Mammary microvascular endothelial cell (primary cell): ENCODE measurements around the gene STXBP3. TPM values are rescaled to one million over a fixed set of nuclear protein-coding genes. Genes with fewer than 3 reads are reported as not detected.

ENCODE experiments used
- total RNA-seq: library from RNA; depleted of rRNA; stranded (reverse); fragments of >200 nt; gene quantifications from 2 replicates; pipeline ENCODE4 v1.2.3, GENCODE V29; 2015

Gene STXBP3, protein sequence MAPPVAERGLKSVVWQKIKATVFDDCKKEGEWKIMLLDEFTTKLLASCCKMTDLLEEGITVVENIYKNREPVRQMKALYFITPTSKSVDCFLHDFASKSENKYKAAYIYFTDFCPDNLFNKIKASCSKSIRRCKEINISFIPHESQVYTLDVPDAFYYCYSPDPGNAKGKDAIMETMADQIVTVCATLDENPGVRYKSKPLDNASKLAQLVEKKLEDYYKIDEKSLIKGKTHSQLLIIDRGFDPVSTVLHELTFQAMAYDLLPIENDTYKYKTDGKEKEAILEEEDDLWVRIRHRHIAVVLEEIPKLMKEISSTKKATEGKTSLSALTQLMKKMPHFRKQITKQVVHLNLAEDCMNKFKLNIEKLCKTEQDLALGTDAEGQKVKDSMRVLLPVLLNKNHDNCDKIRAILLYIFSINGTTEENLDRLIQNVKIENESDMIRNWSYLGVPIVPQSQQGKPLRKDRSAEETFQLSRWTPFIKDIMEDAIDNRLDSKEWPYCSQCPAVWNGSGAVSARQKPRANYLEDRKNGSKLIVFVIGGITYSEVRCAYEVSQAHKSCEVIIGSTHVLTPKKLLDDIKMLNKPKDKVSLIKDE
- total RNA-seq, result 31.8 and 33.4 TPM in 2 replicates

DNA sequence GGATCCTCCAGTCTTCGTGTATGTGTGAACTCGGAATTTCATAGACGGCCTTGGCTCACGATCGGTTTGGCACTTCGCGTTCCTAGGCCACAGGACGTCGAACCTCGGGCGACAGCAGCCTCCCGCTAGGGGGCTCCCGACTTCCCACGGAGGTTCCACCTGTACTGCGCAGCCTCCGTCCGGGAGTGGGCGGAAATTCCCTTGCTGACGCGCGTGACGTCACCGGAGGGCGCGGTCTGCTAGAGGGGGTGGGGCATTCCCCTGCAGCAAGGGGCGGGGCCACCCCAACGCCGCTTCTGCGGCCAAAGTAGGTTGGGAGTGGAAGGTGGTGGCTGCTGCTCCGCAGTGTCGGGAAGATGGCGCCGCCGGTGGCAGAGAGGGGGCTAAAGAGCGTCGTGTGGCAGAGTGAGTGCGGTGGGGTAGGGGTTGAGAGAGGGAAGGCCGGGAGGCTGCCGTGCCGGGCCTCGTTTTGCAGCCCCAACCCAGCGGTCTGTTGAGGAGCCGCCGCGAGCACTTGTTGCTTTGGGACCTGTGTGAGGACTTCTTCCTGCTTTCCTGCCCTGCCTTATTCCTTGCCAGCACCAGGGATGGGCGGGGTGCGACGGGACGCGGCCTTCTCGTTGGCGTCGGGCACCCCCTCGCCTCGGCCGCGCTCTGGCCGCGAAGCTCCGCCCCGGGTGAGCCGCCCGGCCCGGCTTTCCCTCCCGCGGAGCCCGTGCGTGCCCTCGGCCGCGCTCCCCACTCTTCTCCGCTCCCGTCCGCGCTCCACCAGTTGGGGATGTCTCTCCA lies at the start of gene STXBP3:
Gene STXBP3 (plus strand): TSS at position 293 of the 789 bp plus-strand sequence. CDS start 64 bp downstream, at position 357.

GRCh38 chr1:108712606-108713150 lies 33.8 kb upstream of the STXBP3 start, which contains the start of gene FNDC7:
TSS of gene FNDC7 (plus strand) at chr1:108712908. CDS start at chr1:108712934, 26 bp downstream.

GRCh38 chr1:108856994-108857393 lies 110.5 kb downstream of the STXBP3 start, which contains the start of gene AKNAD1:
TSS of gene AKNAD1 (minus strand) at chr1:108857094. CDS start at chr1:108852664, 4,430 bp downstream.

Other genes with a start within 250 kb of the STXBP3 start
- gene EEIG2, start 186.6 kb upstream of the STXBP3 start, total RNA-seq, result 1.2 TPM in 2 replicates
- gene HENMT1, start 85.6 kb upstream of the STXBP3 start, total RNA-seq, result 2.5 and 3.6 TPM in 2 replicates
- 8.2 and 9.1 TPM in 2 replicates for gene PRPF38B, start 54.4 kb upstream of the STXBP3 start, total RNA-seq
- not detected in 2 replicates for gene FNDC7, start 33.8 kb upstream of the STXBP3 start, total RNA-seq
- gene AKNAD1, start 110.4 kb downstream of the STXBP3 start, total RNA-seq, result not detected in 2 replicates
- 19.5 and 23.0 TPM in 2 replicates for gene GPSM2, start 130.3 kb downstream of the STXBP3 start, total RNA-seq
- 22.4 and 27.6 TPM in 2 replicates for gene CLCC1, start 216.8 kb downstream of the STXBP3 start, total RNA-seq